ENCODE measurements around the gene KERA. TPM values are rescaled to one million over a fixed set of nuclear protein-coding genes. Genes with fewer than 3 reads are reported as not detected.

Gene KERA
- total RNA-seq, 4 donors from 2014 or later = not detected

GRCh38 chr12:91056488-91056887 lies 1.3 kb downstream of the KERA start:
- H3K27me3 ChIP-seq = no peaks in the 10 kb centered on the region
- H3K36me3 ChIP-seq = no peaks in the 10 kb centered on the region
- H3K9me3 ChIP-seq = no peaks in the 10 kb centered on the region
- 81 to 83% methylated on average over 2 of the region's 2 CpGs for WGBS, 2 donors (ENCODE audit: low coverage in 1 of 2)
- DNase-seq = no peak
- in situ Hi-C loops (cut with MboI; ENCODE audit: low pct_ligation_motif_present in 1 of 4, low pct_unique_long_range_greater_than_20kb in 1 of 4, low sequenced_read_pairs in 3 of 4) (no loop called here), intact Hi-C loops (cut with DNase I; ENCODE audit: low total_unique reads) (no loop called here)
- no peaks in the 10 kb centered on the region for H3K4me1 ChIP-seq
- no peak overlapping the region for H3K4me3 ChIP-seq
- TF ChIP-seq POLR2AphosphoS5 (IDR thresholded peaks at IDR 0.05) = no peak
- TF ChIP-seq EP300 (IDR thresholded peaks at IDR 0.05; ENCODE audit: low read depth) = no peak
- TF ChIP-seq POLR2A (IDR thresholded peaks at IDR 0.05) = no peak
- TF ChIP-seq CTCF (IDR thresholded peaks at IDR 0.05) = no peak
- no peak overlapping the region for H3K27ac ChIP-seq

GRCh38 chr12:91055976-91056375 lies 1.8 kb downstream of the KERA start:
- no peak overlapping the region for H3K4me3 ChIP-seq
- 43 to 55% methylated on average over 1 of the region's 1 CpG for WGBS, 2 donors (ENCODE audit: low coverage in 1 of 2)
- H3K4me1 ChIP-seq = no peaks in the 10 kb centered on the region
- intact Hi-C loops (cut with DNase I; ENCODE audit: low total_unique reads) = no loop called here
- H3K27ac ChIP-seq = no peak overlapping the region
- TF ChIP-seq CTCF (IDR thresholded peaks at IDR 0.05) (no peak), EP300 (IDR thresholded peaks at IDR 0.05; ENCODE audit: low read depth) (no peak), POLR2AphosphoS5 (IDR thresholded peaks at IDR 0.05) (no peak), POLR2A (IDR thresholded peaks at IDR 0.05) (no peak)
- DNase-seq = no peak
- H3K27me3 ChIP-seq = no peaks in the 10 kb centered on the region
- in situ Hi-C loops (cut with MboI; ENCODE audit: low pct_ligation_motif_present in 1 of 4, low pct_unique_long_range_greater_than_20kb in 1 of 4, low sequenced_read_pairs in 3 of 4) = no loop called here
- no peaks in the 10 kb centered on the region for H3K36me3 ChIP-seq
- H3K9me3 ChIP-seq = no peaks in the 10 kb centered on the region

- Histone ChIP-seq H3K36me3 (no peaks in the 10 kb centered on the region), H3K27ac (peak overlapping the region in 2 of 4 donors; percentile 16 to 40), H3K4me1 (no peaks in the 10 kb centered on the region), H3K4me3 (no peak overlapping the region), H3K9me3 (no peaks in the 10 kb centered on the region), H3K27me3 (no peaks in the 10 kb centered on the region)
- TF ChIP-seq CTCF (IDR thresholded peaks at IDR 0.05) (no peak), EP300 (IDR thresholded peaks at IDR 0.05; ENCODE audit: low read depth) (no peak), POLR2A (IDR thresholded peaks at IDR 0.05) (no peak), POLR2AphosphoS5 (IDR thresholded peaks at IDR 0.05) (no peak)
- WGBS, 2 donors (ENCODE audit: low coverage in 1 of 2) = 47 to 63% methylated on average over 4 of the region's 4 CpGs
- intact Hi-C loops (cut with DNase I; ENCODE audit: low total_unique reads) = no loop called here
- peak; percentile 7 for DNase-seq
- in situ Hi-C loops (cut with MboI; ENCODE audit: low pct_ligation_motif_present in 1 of 4, low pct_unique_long_range_greater_than_20kb in 1 of 4, low sequenced_read_pairs in 3 of 4) = no loop called here
These were observed 3.7 kb downstream of the KERA start for GRCh38 chr12:91053951-91054715.

GRCh38 chr12:91052026-91052425 lies 5.8 kb downstream of the KERA start:
- no peak overlapping the region for H3K27ac ChIP-seq
- H3K4me1 ChIP-seq = no peaks in the 10 kb centered on the region
- in situ Hi-C loops (cut with MboI; ENCODE audit: low pct_ligation_motif_present in 1 of 4, low pct_unique_long_range_greater_than_20kb in 1 of 4, low sequenced_read_pairs in 3 of 4) = no loop called here
- H3K27me3 ChIP-seq = no peaks in the 10 kb centered on the region
- H3K9me3 ChIP-seq = no peaks in the 10 kb centered on the region
- TF ChIP-seq EP300 (IDR thresholded peaks at IDR 0.05; ENCODE audit: low read depth) (no peak), POLR2A (IDR thresholded peaks at IDR 0.05) (no peak), POLR2AphosphoS5 (IDR thresholded peaks at IDR 0.05) (no peak), CTCF (IDR thresholded peaks at IDR 0.05) (no peak)
- intact Hi-C loops (cut with DNase I; ENCODE audit: low total_unique reads) = no loop called here
- H3K36me3 ChIP-seq = no peaks in the 10 kb centered on the region
- no peak for DNase-seq
- no peak overlapping the region for H3K4me3 ChIP-seq
